ENCODE results near the gene KPNB1.

- TF ChIP-seq POLR2A (IDR thresholded peaks at IDR 0.05), result no peak
- TF ChIP-seq CTCF (IDR thresholded peaks at IDR 0.05), result no peak
Measured at GRCh38 chr17:47708864-47709541, 59.3 kb downstream of the KPNB1 start.
